Retina (tissue), 1 donor: Measurements from ENCODE around the gene ATG13.

Experiments
- DNase-seq: peaks from one replicate; pipeline ENCODE4 v3.0.0-alpha.2; 2016

Gene ATG13

GRCh38 chr11:46609386-46609785 is 8.0 kb upstream of the ATG13 start:
- no peak for DNase-seq

- no peak for DNase-seq
Measured at GRCh38 chr11:46611526-46612304, 5.6 kb upstream of the ATG13 start.

- DNase-seq = no peak
Measured at GRCh38 chr11:46612326-46612725, 5.0 kb upstream of the ATG13 start.

GRCh38 chr11:46615756-46616155 is 1.6 kb upstream of the ATG13 start:
- no peak for DNase-seq

- no peak for DNase-seq
Measured at GRCh38 chr11:46616551-46617133, 711 bp upstream of the ATG13 start.

- no peak for DNase-seq
Measured at GRCh38 chr11:46617972-46618314, 590 bp downstream of the ATG13 start.

GRCh38 chr11:46618837-46619236 is 1.5 kb downstream of the ATG13 start:
- DNase-seq = no peak

GRCh38 chr11:46625406-46625805 is 8.1 kb downstream of the ATG13 start:
- DNase-seq = no peak

- no peak for DNase-seq
Measured at GRCh38 chr11:46628961-46629360, 11.6 kb downstream of the ATG13 start.

- DNase-seq = no peak
Measured at GRCh38 chr11:46630237-46630636, 12.9 kb downstream of the ATG13 start.

GRCh38 chr11:46631676-46632075 is 14.3 kb downstream of the ATG13 start:
- DNase-seq = no peak

GRCh38 chr11:46632502-46632901 is 15.1 kb downstream of the ATG13 start:
- no peak for DNase-seq

GRCh38 chr11:46633291-46634217 is 16.2 kb downstream of the ATG13 start:
- DNase-seq = no peak

GRCh38 chr11:46635557-46636139 is 18.3 kb downstream of the ATG13 start:
- no peak for DNase-seq

GRCh38 chr11:46637546-46637945 is 20.2 kb downstream of the ATG13 start:
- no peak for DNase-seq

- no peak for DNase-seq
Measured at GRCh38 chr11:46639197-46639839, 22.0 kb downstream of the ATG13 start.

GRCh38 chr11:46640036-46640788 is 22.9 kb downstream of the ATG13 start:
- DNase-seq = no peak

GRCh38 chr11:46641639-46642038 is 24.3 kb downstream of the ATG13 start:
- DNase-seq = no peak

GRCh38 chr11:46642627-46643335 is 25.4 kb downstream of the ATG13 start:
- DNase-seq = no peak

- no peak for DNase-seq
Measured at GRCh38 chr11:46643531-46643930, 26.2 kb downstream of the ATG13 start.

GRCh38 chr11:46643986-46644385 is 26.6 kb downstream of the ATG13 start:
- no peak for DNase-seq
